GM19099 (cell line): ENCODE data around the gene KCTD18.

Experiments
- POLR2A ChIP-seq: IDR thresholded peaks from 3 replicates; pipeline ENCODE4 v1.6.1; 2011; ENCODE audit warnings: low read depth; ENCODE audit not compliant: insufficient read length; ENCODE audit errors: extremely low read depth

Gene KCTD18

GRCh38 chr2:200471928-200472645 is 37.8 kb downstream of the KCTD18 start:
- TF ChIP-seq POLR2A = no peak

GRCh38 chr2:200471324-200471848 is 38.5 kb downstream of the KCTD18 start:
- TF ChIP-seq POLR2A = no peak

GRCh38 chr2:200470230-200470629 is 39.6 kb downstream of the KCTD18 start:
- TF ChIP-seq POLR2A = no peak

- no peak for TF ChIP-seq POLR2A
Observed at GRCh38 chr2:200469708-200470211, 40.1 kb downstream of the KCTD18 start.

- TF ChIP-seq POLR2A = no peak
Observed at GRCh38 chr2:200467806-200468681, 41.8 kb downstream of the KCTD18 start.

- TF ChIP-seq POLR2A = no peak
Observed at GRCh38 chr2:200466425-200467418, 43.1 kb downstream of the KCTD18 start.

- TF ChIP-seq POLR2A = no peak
Observed at GRCh38 chr2:200463452-200463851, 46.4 kb downstream of the KCTD18 start.

GRCh38 chr2:200461846-200462710 is 47.8 kb downstream of the KCTD18 start:
- no peak for TF ChIP-seq POLR2A

GRCh38 chr2:200459101-200459500 is 50.8 kb downstream of the KCTD18 start:
- no peak for TF ChIP-seq POLR2A

GRCh38 chr2:200456567-200456966 is 53.3 kb downstream of the KCTD18 start:
- TF ChIP-seq POLR2A = no peak

GRCh38 chr2:200455958-200456421 is 53.9 kb downstream of the KCTD18 start:
- no peak for TF ChIP-seq POLR2A

GRCh38 chr2:200454927-200455801 is 54.7 kb downstream of the KCTD18 start:
- TF ChIP-seq POLR2A = no peak

GRCh38 chr2:200453853-200454534 is 55.9 kb downstream of the KCTD18 start:
- no peak for TF ChIP-seq POLR2A
